B cell (primary cell): ENCODE results near the gene TTC34.

Experiments
- CTCF ChIP-seq: fragments of 200-600 bp; IDR thresholded peaks from one replicate; pipeline ENCODE4 v1.8.0; 2022; ENCODE audit warnings: antibody characterized with exemption, mild to moderate bottlenecking
- EZH2 ChIP-seq: IDR thresholded peaks from 2 replicates; pipeline ENCODE4 v1.6.1; 2012; ENCODE audit warnings: borderline replicate concordance, low read depth, mild to moderate bottlenecking, moderate library complexity, low read length; ENCODE audit not compliant: insufficient read depth, poor library complexity, severe bottlenecking

- TF ChIP-seq CTCF (no peak), EZH2 (no peak)
Measured at GRCh38 chr1:2822621-2823145, 21.2 kb upstream of the TTC34 start.
